ENCODE data around the gene HYDIN. TPM values are rescaled to one million over a fixed set of nuclear protein-coding genes. Genes with fewer than 3 reads are reported as not detected.

Gene HYDIN
- total RNA-seq, 2 experiments from 2014 or later: not detected

DNA sequence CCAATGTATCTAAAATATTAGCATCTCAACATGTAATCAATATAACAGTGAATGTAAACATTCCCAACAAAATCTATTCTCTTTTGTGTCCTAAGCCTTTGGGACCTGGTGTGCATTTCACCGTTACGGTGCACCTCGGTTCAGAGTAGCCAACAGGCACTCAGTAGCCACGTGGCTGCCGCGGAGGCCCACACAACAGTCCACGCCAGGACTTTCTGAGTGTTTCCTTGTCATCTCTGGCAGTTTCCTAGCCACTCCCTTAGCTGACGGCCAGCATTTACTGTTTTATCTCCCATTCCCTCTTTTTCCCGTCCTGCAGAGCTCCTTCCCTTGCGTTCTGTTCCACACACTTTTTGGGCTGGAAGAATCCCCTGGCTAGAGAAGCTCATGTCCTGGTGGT, 465.9 kb downstream of the HYDIN start:
- TF ChIP-seq, protein P1, sequence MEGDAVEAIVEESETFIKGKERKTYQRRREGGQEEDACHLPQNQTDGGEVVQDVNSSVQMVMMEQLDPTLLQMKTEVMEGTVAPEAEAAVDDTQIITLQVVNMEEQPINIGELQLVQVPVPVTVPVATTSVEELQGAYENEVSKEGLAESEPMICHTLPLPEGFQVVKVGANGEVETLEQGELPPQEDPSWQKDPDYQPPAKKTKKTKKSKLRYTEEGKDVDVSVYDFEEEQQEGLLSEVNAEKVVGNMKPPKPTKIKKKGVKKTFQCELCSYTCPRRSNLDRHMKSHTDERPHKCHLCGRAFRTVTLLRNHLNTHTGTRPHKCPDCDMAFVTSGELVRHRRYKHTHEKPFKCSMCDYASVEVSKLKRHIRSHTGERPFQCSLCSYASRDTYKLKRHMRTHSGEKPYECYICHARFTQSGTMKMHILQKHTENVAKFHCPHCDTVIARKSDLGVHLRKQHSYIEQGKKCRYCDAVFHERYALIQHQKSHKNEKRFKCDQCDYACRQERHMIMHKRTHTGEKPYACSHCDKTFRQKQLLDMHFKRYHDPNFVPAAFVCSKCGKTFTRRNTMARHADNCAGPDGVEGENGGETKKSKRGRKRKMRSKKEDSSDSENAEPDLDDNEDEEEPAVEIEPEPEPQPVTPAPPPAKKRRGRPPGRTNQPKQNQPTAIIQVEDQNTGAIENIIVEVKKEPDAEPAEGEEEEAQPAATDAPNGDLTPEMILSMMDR (IDR thresholded peaks at IDR 0.05): no peak
- Mint-ChIP-seq H3K4me1 (ENCODE audit: low read depth) (peaks cover 4% of the 10 kb centered on the region), H3K36me3 (ENCODE audit: low read depth) (peaks cover 7% of the 10 kb centered on the region), H3K27me3 (no peaks in the 10 kb centered on the region), H3K27ac (no peak overlapping the region), H3K9me3 (no peaks in the 10 kb centered on the region), H3K4me3 (no peak overlapping the region)
- POLR2A ChIA-PET: interaction anchor here (1.0 kb wide), 1 partner anchor 53 kb away, joined by 3 read pairs; no protein-coding TSS in a partner anchor
- CTCF ChIA-PET: no interaction called here
- ATAC-seq (no peak), DNase-seq (no peak)
- intact Hi-C loops (cut with micrococcal nuclease): no loop called here

DNA sequence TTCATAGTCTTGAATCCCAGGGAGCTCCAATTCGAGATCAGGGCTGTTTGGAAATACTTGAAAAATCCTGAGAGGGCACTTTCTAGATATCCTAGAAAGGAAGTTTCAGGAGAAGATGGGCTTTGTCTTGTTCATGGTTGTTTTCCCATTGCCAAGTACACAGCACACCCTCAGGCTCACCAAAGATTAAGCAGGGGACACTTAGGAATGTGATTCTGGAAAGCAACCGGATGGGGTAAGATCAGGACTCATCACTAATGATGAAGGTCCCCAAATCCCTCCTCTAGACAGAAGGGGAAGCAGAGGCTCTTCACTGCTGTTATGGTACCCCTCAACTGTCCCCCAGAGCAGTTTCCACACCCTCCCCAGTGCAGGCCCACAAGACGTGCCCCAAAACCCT, 470.3 kb downstream of the HYDIN start:
- TF ChIP-seq, protein P1 (IDR thresholded peaks at IDR 0.05): no peak
- intact Hi-C loops (cut with micrococcal nuclease): no loop called here
- peaks cover 6% of the 10 kb centered on the region for H3K36me3 Mint-ChIP-seq (ENCODE audit: low read depth)
- peaks cover 4% of the 10 kb centered on the region for H3K4me1 Mint-ChIP-seq (ENCODE audit: low read depth)
- H3K27me3 Mint-ChIP-seq: no peaks in the 10 kb centered on the region
- H3K4me3 Mint-ChIP-seq: no peak overlapping the region
- DNase-seq: no peak
- no peak overlapping the region for H3K27ac Mint-ChIP-seq
- ChIA-PET POLR2A (no interaction called here), CTCF (interaction anchor here (2.5 kb wide), 1 partner anchor 11 kb away, joined by 19 read pairs; no protein-coding TSS in a partner anchor)
- ATAC-seq: no peak
- no peaks in the 10 kb centered on the region for H3K9me3 Mint-ChIP-seq

DNA sequence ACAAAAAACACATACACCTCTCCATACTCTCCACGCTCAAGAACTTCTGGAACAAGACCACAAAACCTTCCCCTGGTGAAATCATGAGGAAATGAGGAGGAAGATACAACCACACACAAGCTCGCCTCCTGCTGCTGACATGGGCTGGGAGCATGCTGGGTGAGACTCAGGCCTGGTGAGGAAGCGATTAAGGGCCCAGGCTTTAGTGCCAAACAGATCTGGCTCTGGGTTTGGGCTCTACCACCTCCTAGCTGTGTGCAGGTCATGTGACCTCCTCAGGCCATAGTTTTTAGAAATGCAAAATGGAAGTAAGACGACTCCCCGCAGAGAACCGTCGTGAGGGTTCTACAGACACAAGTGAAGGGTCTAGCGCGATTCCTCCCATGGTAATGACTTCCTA, 470.9 kb downstream of the HYDIN start:
- ATAC-seq (no peak), DNase-seq (no peak)
- ChIA-PET CTCF (interaction anchor here (2.5 kb wide), 1 partner anchor 11 kb away, joined by 19 read pairs; no protein-coding TSS in a partner anchor), POLR2A (no interaction called here)
- Mint-ChIP-seq H3K27me3 (no peaks in the 10 kb centered on the region), H3K9me3 (no peaks in the 10 kb centered on the region), H3K4me3 (no peak overlapping the region), H3K27ac (no peak overlapping the region), H3K36me3 (ENCODE audit: low read depth) (peaks cover 8% of the 10 kb centered on the region), H3K4me1 (ENCODE audit: low read depth) (peaks cover 4% of the 10 kb centered on the region)
- TF ChIP-seq, protein P1 (IDR thresholded peaks at IDR 0.05): no peak
- intact Hi-C loops (cut with micrococcal nuclease): no loop called here

DNA sequence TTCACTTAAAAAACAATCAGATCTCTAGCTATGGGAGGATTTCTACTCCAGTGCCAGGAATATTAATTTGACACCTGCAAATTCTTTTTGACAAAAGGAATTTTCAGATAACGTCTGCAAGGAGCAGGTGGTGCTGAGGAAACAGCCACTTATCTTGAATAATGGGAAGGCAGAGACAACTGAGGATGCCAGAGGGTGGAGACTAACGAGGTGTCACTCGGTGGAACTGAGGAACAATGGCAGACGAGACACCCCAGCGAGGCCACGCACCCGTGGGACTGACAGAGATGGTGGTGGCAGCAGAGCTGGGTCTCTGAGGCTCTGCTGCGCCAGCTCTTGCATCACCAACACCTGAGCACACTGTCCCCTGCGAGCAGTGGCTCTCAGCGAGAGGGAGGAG, 471.7 kb downstream of the HYDIN start:
- intact Hi-C loops (cut with micrococcal nuclease): no loop called here
- H3K9me3 Mint-ChIP-seq: no peaks in the 10 kb centered on the region
- no peak overlapping the region for H3K4me3 Mint-ChIP-seq
- ChIA-PET POLR2A (no interaction called here), CTCF (interaction anchor here (2.5 kb wide), 1 partner anchor 12 kb away, joined by 19 read pairs; no protein-coding TSS in a partner anchor)
- TF ChIP-seq, protein P1 (IDR thresholded peaks at IDR 0.05): no peak
- no peaks in the 10 kb centered on the region for H3K27me3 Mint-ChIP-seq
- H3K4me1 Mint-ChIP-seq (ENCODE audit: low read depth): peaks cover 4% of the 10 kb centered on the region
- DNase-seq (no peak), ATAC-seq (no peak)
- H3K36me3 Mint-ChIP-seq (ENCODE audit: low read depth): peaks cover 9% of the 10 kb centered on the region
- no peak overlapping the region for H3K27ac Mint-ChIP-seq

Other genes starting within 250 kb of the HYDIN start
- 10 to 100 TPM; 16.6 to 19.3 TPM for gene CMTR2, start 58.7 kb upstream of the HYDIN start, total RNA-seq
- not detected for gene CALB2, start 128.0 kb upstream of the HYDIN start, total RNA-seq
- gene TLE7, start 211.3 kb upstream of the HYDIN start, total RNA-seq: not detected
- 10 to 100 TPM; 10.4 to 11.1 TPM for gene ZNF23, start 231.5 kb upstream of the HYDIN start, total RNA-seq